22Rv1 (cell line): ENCODE data around the gene RAB3IL1.

Source experiments
- H3K27ac ChIP-seq: fragments of 450-650 bp; 2 replicates; pipeline ENCODE4 v1.5.1; 2017
- ZFX ChIP-seq: fragments of 450-650 bp; IDR thresholded peaks from 2 replicates; pipeline ENCODE4 v1.6.1; 2017; ENCODE audit warnings: antibody characterized with exemption, borderline replicate concordance
- TF ChIP-seq, protein P1 (sequence below): fragments of 450-650 bp; IDR thresholded peaks from 2 replicates; pipeline ENCODE4 v1.5.1; 2017; ENCODE audit warnings: mild to moderate bottlenecking

Gene RAB3IL1

DNA sequence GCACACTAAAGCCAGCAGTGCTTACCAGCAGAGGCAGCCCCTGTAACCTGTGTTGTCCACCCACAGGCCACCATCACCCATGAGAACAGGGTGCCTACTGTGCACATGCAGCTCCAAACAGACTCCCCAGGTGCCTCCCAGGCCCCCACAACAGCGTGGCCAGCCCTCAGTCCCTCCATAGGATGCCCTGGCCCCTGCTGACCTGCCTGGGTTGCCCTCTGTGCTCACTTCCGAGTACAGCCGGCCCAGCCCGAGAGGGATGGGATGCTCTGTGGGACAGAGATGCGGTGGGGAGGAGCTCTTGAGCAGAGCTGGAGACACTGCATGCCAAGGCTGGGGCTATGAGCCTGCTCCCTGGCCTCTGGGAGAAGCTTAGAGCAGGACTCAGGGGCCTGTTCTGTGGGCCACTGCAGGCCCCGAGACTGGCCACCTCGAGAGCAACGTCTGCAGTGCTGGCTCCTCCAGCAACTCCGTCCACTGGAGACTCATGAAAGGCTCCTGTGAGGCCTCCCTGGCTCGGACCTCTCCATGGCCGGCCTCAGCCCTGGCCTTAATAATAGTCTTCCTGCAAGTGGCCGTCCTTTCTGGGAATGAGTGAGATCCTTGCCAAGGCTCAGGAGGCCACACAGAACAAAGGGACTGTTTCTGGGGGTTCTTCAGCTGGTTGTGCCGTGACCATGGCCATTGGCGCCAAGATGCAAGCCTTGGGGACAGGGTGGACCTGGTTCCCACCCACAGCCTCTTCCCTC is 62.2 kb downstream of the RAB3IL1 start:
- H3K27ac ChIP-seq = no peak overlapping the region
- TF ChIP-seq ZFX = no peak
- TF ChIP-seq, protein P1, sequence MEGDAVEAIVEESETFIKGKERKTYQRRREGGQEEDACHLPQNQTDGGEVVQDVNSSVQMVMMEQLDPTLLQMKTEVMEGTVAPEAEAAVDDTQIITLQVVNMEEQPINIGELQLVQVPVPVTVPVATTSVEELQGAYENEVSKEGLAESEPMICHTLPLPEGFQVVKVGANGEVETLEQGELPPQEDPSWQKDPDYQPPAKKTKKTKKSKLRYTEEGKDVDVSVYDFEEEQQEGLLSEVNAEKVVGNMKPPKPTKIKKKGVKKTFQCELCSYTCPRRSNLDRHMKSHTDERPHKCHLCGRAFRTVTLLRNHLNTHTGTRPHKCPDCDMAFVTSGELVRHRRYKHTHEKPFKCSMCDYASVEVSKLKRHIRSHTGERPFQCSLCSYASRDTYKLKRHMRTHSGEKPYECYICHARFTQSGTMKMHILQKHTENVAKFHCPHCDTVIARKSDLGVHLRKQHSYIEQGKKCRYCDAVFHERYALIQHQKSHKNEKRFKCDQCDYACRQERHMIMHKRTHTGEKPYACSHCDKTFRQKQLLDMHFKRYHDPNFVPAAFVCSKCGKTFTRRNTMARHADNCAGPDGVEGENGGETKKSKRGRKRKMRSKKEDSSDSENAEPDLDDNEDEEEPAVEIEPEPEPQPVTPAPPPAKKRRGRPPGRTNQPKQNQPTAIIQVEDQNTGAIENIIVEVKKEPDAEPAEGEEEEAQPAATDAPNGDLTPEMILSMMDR = no peak

DNA sequence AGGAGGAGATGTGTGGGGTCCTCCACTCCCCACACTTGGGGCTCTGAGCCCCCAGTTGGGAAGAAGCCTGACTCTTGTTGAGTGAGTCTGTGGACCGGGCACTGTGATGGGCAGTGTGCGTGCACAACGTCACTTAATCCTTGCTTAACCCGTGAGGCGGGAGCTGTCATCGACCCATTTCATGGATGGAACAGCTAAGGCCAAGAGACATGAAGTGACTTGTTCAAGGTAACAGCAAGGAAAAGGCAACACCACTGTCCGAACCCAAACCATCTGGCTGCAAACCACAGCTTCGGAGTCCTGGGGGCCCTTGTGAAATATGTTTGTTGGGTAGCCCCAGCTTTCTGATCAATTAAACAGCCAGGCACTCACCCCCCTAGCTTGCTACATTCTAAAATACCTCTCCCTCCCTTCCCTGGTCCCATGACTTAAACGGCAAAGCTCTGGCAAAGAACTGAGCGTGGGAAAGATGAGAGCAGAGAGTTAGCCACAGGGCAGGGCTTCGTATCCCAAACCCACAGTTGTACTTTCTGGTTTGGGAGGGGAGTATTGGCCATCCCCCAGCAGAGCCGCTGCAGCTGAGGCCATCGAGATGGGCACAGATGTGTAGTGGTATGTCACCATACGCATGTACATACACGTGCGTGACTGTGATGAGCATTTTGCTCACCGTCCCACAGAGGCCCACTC is 63.0 kb downstream of the RAB3IL1 start:
- no peak for TF ChIP-seq ZFX
- TF ChIP-seq, protein P1 = no peak
- H3K27ac ChIP-seq = no peak overlapping the region

DNA sequence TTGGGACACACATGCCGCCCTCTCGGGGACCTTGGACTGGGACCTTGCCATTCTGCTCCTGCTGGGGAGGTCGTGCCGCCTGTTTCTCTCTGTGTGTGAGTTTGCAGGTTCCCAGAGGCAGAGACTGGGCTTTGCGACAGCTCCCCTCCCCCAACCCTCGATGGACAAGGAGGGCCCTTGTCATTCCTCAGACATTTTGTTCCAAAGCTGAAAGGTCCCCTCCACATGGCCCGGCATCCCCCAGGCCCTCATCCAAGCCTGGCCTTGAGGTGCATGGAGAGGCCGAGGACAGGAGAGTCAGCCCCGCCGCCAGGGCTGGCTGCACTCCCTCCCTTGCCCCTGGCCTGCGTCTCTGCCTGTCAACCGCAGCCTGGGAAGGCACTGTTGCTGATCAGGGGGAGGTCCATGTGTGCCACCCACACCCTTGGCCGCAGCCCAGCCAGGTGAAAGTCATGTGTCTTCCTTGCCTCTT is 63.6 kb downstream of the RAB3IL1 start:
- no peak for TF ChIP-seq ZFX
- TF ChIP-seq, protein P1 = no peak
- no peak overlapping the region for H3K27ac ChIP-seq

DNA sequence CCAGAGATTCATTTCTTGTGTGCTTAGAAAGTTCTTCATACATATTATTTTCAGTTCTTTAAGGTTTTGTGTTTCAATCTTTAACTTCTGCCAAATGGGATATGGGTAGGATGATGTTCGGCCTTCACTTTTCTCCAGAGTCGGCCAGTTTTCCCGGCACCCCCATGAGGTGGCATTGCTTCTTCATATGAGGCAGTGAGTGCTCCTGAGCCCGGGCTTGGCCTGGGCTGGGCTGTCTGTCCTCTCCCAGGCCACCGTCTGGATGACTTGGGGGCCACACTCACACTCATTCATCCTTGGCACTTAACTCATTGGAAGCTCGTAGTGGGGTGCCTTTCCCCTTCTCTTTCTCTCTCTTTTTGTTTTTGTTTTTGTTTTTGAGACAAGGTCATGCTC is 65.5 kb downstream of the RAB3IL1 start:
- no peak overlapping the region for H3K27ac ChIP-seq
- TF ChIP-seq, protein P1 = no peak
- TF ChIP-seq ZFX = no peak

DNA sequence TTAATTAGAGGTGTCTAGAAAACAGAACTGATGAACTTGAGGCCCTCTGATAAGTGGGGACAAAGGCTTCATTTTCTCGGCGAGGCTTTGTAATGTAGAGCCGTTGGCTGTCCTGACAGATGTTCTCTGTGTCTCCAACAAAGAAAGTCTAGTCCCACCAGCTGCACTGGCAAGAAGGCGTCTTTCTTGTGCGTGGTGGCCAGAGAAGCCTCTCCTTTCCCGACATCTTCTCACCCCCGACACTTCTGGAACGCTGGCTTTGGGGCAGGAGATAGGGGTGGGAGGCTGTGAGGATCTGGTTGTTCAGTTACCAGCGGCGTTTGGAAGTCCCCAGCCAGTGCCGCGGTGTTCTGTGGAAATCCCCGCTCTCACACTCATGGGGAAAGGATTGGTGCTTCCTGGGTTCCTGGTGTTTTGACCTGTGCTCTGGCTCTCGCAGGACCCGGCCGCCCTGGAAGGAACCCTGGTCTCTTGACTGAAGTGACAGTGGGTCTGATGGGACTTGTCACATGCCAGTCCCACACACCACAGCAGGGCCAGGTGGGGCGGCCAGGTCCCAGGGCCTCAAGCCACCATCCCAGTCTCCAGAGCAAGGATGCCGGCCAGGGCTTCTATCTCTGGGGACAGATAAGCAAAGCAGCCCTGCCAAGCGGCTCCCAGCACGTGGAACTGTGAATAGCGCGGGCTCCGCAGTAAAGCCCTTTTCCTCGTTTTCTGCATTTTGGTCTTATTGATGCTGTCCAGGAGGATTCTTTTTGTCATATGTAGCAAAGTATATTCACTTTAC is 66.1 kb downstream of the RAB3IL1 start:
- no peak overlapping the region for H3K27ac ChIP-seq

DNA sequence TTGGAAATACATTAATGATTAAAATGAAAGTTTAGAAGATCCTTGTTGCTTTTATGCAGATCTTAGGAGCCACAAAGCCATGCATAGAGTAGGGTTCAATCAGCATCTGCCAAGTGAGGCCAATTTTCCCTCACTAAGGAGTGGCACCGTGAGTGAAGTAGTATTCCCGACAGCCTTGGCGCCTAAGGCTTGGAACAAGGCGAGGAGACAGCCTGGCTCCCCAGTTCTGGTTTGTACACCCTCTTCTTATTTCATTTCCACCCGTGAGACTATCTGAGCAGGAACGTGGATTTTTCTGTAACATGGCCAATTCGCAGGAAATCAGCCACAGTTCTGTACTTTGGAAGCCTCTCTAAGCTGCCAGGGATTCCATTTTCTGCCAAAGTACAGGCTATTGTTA is 66.7 kb downstream of the RAB3IL1 start:
- TF ChIP-seq, protein P1 = no peak
- no peak for TF ChIP-seq ZFX
- no peak overlapping the region for H3K27ac ChIP-seq

More for the DNA sequence above, 66.1 kb downstream of the RAB3IL1 start:
- TF ChIP-seq ZFX = no peak
- TF ChIP-seq, protein P1 = no peak
